Stimulated activated CD4-positive, alpha-beta T cell treated with anti-CD3 and anti-CD28 coated beads, Interleukin-4, amount 100 ng/mL, for 48 hours (primary cell): ENCODE results near the gene FAM204A.

Source experiments
- DNase-seq, 2 donors: peaks; one replicate each; pipeline ENCODE4 v3.0.0-alpha.2; 2020; ENCODE audit warnings: low read depth in 2 of 2

FAM204A gene

DNA sequence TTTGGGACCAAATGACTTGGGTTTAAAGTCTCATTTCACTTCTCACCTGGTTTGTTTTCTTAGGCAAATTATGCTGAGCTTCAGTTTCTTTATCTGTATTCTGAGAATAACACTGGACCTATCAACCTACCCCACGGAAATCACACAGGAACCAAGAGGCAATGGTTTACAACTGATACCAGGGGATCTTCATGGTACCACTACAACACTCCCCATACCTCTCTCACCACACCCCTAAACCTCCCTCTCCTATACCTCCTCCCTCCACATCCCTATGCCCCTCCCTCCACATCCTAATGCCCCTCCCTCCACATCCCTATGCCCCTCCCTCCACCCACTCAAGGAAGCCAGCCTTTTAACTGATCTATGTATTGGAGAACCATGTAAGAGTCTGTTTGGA is 9.9 kb downstream of the FAM204A start:
- DNase-seq = no peak

DNA sequence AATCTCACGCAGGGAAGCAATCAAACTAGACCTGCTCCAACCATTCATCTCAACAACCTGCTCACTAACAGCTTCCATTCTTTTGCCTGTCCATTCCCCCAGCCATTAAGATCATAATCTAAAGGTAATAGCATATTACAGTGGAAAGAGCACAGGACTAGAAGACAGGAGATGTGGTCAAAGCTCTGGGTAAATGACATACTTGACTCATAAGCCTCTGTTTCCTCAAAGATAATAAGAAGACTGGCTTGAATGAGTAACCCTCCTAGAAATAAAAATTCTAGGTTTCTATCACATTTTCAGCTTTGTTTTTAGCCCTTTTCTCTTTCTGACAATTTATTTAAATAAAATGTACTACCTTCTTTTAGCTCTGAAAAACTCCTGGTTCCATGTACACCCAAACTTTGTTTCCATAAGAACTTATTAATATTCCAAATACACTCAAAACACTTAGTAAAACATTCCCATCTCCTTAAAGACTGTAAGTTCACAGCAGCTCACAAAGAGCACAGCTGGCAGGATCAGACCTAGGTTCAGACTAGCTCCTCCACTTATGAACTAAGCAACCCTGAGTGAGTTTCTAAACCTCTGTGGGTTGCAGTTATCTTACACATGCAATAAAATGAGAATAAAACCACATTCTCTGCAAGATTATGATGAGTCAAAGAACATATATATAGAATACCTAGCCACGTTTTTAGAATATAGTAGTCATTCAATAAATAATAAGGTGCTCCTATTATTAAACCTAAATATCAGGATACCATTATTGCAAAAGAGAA is 11.6 kb downstream of the FAM204A start:
- no peak for DNase-seq

DNA sequence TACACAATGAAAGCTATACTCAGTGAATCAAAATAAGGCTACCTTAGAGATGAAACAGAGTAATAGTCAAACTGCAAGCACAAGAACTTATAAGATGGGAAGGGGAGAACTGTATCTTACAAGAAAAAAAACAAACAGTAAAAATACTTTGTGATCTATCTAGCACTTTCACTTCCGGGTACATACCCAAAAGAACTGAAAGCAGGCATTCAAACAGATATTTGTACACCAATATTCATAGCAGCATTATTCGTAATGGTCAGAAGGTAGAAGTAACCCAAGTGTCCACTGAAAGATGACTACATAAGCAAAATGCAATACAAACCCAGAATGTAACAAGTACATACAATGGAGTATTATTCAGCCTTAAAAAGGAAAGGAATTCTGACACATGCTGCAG is 18.0 kb downstream of the FAM204A start:
- DNase-seq = no peak

DNA sequence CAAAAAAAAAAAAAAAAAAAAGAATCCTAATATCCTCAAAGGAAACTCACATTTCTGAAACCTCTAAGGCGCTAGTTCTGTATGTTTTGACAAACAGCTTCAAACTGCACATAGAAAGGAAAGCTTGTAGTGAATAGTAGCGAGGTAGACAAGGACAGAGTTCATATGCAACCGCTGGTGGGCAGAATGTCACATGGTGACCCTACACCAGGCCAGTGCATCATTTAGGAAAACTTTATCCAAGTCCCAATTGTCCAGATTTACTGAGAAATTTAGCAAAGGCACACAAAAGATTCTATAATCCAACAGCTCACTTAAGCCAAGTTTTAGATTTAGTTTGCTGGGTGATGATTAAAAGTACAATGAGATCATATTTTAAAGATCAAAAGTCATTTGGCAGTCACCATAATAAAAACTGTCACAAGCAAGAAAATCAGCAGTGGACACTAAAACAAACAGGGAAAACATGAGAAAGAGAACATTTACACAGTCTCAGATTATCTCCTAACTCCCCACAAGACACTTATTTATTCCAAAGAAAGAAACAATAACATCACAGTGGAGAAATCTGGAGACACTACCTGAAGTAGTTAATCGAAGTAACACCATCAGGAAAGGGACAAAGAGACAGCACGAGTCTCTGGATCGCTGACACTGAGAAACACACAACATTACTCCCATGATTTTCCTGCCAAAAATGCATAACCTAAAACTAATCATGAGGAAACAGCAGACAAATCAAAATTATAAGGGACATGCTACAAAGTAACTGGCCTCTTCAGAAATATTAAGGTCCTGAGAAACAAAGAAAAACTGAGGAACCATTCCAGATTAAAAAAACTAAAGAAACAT is 20.2 kb downstream of the FAM204A start:
- DNase-seq = no peak

DNA sequence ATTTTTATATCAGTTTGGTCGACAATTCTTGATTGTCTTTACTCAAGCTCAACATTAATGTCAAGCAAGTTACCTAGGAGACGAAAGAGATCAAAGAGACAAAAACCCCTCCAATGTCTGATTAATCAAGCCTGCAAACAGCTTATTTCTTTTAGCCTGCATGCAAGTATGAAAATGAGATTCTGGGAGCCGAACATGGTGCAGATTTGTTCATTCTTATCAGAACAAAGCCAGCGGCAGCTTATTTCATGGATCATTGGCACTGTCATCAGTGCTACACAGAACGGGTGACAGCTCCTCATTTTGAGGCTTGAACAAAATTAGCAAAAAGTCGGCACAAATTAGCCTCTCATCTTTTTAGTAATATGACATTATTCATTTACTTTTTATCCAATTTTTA is 26.5 kb downstream of the FAM204A start:
- no peak for DNase-seq

DNA sequence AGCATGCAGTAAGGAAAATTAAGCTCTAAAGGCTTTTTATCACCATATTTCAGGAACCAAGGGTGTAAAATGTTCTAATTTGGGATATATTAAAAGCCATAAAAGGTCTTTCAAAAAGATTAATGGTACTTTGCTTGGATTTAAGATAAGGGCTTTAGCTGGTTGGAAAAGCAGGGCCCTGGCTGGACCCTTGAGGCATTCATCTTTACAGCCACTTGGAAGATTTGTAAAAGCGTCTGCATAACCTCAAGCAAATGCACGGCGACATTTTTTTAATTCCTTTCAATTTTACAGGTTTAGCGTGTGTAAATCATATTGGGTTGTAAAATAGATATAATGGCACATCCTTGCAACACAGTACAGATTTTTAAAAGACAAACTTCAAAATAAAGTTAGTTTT is 27.2 kb downstream of the FAM204A start:
- no peak for DNase-seq

DNA sequence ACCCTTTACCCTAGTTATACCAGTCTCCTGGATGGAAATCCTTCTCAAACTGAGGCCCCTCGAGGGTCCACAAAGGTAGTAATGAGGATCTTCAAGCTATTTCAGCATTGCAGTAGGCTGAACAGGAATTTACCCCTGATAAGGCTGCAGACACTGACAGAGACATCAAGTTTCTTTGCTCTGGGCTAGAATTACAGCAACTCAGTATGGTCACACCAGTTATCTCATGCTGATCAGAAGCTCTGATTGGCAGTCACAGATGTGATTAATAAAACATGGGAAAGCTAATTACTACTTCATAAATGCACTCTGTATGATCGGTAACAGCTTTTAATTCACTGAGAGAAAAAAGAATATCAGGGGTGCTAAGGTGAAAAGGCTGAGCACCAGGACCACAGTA is 30.6 kb downstream of the FAM204A start:
- DNase-seq = no peak

DNA sequence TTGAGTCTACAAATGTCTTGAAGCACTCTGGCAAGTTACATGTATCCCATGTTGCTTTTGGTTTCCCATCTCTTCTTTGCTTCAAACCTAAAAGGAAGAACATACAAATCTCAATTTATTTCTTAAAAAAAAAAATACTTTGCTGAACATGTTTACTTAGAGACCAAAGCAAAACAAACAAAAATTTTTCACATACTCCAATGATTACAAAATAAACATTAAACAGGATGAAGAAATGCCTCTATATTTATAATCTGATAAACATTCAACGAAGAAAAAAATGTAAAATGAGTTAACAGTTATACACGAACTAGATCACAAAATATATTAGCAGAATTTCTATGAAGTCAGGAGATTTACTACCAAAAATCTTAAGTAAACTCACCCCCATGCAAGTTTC is 31.3 kb downstream of the FAM204A start:
- DNase-seq = no peak

DNA sequence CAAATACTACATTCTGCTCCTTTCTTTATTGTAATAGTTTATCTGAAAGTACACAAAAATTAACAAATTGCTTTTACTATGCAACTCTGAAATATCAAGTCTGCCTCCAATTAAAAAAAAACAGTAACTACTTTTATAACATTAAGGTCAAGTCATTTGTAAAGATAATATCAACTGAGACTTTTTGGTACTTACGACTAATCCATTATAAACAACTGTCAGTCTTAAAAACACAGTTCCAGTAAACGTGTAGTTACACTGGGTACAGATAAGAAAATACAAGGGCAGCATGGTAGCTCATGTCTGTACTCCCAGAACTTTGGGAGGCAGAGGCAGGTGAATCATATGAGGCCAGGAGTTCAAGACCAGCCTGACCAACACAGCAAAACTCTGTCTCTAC is 32.2 kb downstream of the FAM204A start:
- no peak for DNase-seq

DNA sequence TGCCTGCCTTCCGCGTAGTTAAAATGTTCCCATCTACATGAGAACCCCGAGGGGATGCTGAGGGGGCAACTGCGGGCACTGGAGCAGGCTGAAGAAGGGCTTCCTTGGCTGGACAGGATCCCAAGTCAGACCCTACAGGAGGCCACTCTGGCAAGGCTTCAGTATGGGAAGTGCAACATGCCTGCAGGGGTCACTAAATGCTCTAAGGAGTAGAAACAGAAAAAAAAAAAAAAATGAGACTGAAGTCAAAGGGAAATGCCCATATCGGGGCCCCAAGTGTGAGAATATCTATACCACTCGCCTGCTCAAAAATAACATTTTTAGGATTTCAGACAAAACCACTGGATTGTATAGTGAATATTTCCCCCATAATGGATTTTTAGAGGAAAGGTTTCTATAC is 33.5 kb downstream of the FAM204A start:
- DNase-seq = no peak

DNA sequence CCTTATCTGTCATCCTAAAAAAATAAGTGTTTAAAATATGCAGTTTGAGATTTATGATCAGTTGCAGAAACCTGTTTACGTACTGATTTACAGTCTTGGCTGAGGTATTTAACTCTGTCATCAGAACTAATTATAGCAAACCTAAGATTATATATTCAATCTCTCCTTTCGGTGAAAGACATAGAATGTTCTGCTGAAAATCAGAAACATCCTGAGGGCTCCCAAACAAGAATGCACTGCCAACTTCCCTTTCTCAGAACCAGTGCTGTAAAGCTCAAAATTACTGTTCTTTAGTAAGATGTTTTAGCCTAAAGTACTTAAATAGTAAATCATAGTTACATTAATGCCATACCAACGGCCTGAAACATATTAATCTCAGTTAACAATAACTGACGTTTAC is 34.3 kb downstream of the FAM204A start:
- no peak for DNase-seq

DNA sequence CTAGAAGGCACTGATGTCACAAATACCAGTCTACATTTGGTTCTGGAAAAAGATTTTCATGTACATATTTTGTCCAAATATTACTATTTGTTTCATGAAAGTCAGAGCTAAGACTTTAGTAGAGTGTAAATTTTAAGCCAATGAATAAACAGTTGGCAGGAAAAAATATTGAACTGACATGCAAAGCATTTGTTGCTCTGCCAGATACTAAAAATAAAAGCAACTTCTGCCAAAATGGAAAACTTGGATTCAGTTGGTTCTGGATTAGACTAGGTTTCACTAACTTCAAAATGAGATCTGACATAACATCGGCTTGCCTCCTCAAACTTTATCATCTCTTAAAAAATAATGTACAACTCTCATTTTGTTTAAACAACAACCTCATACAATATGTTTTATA is 34.9 kb downstream of the FAM204A start:
- DNase-seq = no peak

DNA sequence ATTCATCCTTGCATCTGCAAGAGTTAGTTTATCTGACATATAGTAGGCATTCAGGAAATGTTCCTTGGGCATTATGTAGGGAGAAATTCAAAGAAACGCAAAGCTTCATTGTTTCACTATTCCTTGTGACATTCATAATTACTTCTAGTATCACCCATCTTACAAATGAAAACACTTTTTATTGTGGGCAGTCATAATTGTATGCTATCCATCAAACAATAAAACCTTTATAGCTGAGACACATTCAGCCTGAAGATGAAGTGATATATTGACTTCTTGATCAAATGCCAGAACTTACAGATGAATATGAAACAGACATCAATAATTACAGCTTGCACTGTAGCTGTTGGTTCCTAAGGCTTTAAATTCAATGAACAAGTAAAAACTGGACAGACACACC is 36.4 kb downstream of the FAM204A start:
- no peak for DNase-seq

DNA sequence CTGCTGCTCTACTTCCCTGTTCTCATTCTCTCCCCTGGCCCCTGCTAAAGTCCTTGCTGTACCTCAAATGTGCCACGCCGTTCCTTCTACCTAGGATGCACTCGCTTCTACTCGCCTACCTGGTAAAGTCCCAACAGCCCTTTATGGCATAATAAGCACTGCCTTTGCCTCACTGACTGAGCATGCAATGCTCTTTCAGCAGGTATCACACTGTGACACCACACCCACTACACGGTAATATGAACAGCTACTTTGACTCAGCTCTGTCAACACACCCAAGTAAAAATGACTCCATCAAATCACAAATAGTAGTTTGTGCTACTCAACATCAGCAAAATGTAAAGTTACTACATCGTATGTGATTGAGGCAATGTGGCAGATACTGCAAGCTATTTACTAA is 37.6 kb downstream of the FAM204A start:
- DNase-seq = no peak

DNA sequence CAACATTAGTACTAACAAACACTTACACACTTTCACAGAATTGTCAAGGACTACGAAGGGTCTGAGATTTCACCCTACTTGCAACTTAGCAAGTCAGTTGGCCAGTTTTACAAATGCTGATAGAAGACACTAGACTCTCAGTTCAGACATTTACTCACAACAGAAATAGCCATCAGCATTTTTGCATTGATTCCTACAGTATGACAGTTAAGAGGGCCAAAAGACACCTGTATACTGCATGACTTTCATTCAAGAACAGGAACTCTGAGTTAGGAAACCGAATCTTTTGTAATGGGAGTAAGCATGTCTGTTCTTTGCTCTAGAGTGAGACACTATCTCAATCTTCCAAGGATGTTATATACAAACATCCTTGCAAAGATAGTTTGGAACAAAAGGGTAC is 40.9 kb downstream of the FAM204A start:
- DNase-seq = no peak

DNA sequence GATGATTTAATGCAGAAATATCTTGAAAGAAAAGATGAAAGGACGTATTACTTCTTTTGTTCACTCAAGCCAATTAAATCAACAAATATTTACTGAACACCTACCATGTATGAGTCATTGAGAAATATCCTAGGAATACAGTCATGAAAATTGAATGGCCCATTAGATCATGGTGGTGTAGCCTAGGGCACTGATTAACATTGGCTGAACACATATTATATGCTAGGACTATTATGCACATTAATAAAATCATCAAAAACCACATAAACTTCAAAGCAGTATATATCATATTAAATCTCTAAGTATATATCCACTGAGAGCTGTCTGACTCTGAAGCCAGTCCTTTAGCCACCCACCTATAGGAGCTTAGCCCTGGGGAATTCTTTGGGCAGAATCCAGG is 41.8 kb downstream of the FAM204A start:
- DNase-seq = no peak

DNA sequence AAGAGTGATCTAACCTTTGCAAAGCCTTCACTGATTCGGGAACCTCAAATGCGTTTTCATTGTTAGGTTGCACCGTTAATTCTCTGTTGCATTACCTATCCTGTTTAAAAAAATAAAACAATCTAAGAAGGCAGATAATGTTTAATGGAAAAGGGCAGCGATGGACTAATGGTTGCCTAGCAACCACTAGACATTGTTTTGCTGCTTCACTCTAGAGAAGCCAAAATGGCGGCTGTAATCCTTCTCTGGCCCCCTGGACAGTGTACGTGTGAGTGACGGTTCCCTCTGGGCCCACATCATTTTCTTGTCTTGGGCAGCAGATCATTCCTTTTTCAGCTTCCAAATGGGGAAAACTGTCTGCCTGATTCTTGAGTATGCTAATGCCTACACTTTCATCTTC is 43.3 kb downstream of the FAM204A start:
- no peak for DNase-seq

DNA sequence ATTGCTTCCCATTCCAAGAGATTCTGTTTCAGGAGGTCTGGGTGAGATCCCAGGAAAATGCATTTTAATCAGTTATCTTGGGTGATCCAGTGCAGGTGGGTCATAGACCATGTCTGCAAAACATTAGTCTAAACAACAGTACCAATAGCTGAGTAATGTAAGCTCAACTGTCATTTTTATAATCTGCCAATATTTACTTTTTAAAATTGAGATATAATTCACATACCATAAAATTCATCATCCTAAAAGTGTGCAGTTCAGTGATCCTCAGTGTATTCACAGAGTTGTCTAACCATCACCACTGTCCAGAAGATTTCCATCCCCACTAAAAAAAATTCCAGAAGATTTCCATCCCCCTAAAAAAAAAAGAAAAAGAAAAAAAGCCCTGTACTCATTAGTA is 51.0 kb downstream of the FAM204A start:
- DNase-seq = no peak

DNA sequence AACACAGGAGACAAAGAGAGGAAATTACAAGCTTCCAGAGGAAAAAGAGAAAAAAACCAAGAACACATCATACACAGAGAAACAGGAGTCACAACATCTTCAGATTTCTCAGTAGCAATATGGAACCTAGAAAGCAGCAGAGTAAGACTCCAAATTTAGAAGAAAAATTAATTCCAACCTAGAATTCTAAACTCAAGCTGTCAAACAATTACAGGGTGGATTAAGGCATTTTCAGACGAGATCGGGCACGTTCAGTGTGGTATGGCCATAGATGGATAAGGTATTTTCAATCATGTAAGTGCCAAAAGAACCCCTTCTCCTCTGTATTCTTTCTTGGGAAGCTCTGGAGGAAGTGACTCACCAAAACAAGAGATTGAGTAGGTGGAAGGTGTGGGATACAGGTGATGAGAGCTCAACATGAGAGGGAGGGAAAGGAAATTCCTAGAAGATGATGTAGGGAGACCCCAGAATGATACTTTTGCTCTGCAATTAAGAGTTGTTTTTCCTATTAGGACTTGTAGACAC is 51.6 kb downstream of the FAM204A start:
- no peak for DNase-seq

DNA sequence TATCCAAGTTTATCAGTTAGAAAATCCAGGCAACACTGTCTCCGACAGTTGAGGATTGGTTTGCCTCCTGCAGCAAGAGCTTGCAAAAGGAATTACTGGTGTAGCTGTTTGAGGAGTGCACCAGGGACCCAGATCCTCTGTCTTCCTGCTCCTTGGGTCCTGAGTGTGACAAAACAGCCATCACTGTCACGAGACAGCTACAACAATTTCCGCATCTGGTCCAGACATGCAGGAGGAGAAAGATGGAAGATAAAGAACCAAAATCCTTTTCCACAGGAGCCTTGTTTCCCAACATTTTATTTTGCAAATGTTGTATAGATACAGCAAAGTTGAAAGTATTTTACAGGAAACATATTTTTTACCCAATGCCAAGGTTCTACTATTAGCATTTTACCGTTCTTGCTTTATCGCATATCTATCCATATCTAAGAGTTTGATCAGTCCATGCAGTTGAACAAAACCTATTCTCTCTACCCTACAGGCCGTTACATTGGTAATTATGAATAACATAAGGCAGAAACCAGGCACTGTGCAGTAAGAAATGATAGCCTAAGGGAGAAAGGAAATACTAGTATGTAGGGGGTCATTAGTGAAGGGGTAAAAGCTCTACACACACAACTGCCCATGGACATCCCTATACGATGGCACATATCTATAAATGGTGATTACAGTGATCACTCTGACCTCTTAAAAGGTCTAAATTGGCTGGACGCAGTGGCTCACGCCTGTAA is 54.9 kb downstream of the FAM204A start:
- DNase-seq = no peak

DNA sequence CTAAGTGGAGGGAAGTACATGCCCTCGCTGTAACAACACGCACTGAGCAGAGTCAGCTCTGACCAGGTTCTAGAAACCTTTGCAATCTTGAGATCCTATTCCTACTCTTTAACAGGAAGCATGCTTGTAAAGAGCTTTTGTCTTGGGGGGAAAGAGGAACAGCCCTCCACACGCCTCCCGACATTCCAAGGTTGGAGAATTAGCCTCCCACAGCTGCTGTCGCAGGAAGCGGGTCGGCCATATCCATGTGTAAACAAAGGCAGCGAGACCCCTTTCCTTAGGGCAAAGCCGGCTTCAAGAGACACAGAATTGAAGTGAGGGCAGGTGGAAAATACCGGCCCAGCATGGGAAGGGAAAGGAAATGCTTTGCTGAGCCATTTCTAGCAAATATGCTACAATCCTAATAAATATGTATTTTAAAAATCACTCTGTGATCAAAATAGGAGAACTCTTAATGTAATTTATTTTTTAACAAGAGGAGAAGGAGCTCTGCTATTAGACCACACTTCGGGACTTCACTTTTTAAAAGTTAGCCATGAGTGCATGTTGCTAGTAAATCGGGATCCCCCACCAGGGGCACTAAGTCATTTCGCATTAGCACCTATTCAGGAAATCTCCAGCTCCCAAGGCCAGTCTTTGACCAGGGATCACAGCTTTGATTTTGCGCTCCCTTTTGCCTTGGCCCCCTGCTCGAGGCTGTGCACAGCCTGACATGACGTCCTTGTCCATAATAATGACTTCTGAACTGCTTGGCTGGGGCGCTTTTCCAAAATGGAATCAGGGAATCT is 55.9 kb downstream of the FAM204A start:
- no peak for DNase-seq

DNA sequence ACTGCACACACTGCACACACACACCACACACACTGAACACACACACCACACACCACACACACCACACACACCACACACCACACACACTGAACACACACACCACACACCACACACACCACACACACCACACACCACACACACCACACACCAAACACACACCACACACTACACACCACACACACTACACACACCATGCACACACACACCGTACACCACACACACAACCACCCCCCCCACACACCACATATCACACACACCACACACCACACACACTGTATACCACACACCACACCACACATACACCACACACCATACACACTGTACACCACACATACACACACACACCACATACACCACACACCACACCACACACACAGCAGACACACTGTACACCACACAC is 59.5 kb downstream of the FAM204A start:
- no peak for DNase-seq
